RWPE2 (cell line): ENCODE results near the gene WDR36.

Source experiments
- ATAC-seq: fragments of 200-7000 bp; cut with Tn5 transposase; 3 replicates; pipeline ENCODE4 v1.9.1; 2021; ENCODE audit warnings: low read depth
- DNase-seq: peaks from one replicate; pipeline ENCODE4 v3.0.0-alpha.2; 2020; ENCODE audit warnings: low spot score
- H3K27ac ChIP-seq: fragments of 450-650 bp; 2 replicates; pipeline ENCODE4 v1.5.1; 2017; ENCODE audit warnings: mild to moderate bottlenecking; ENCODE audit not compliant: poor library complexity, severe bottlenecking
- H3K27me3 ChIP-seq: fragments of 250-450 bp; sonication (Bioruptor Pico); 2 replicates; pipeline ENCODE4 v1.5.1; 2021; ENCODE audit warnings: mild to moderate bottlenecking, moderate library complexity; ENCODE audit not compliant: insufficient read depth, poor library complexity, severe bottlenecking
- H3K36me3 ChIP-seq: fragments of 250-450 bp; sonication (Bioruptor Pico); 2 replicates; pipeline ENCODE4 v1.5.1; 2020; ENCODE audit warnings: low read depth, mild to moderate bottlenecking, moderate library complexity
- H3K4me1 ChIP-seq: fragments of 250-450 bp; sonication (Bioruptor Pico); 2 replicates; pipeline ENCODE4 v1.5.1; 2021; ENCODE audit warnings: mild to moderate bottlenecking, moderate library complexity; ENCODE audit not compliant: insufficient read depth, poor library complexity, severe bottlenecking
- H3K4me3 ChIP-seq: fragments of 250-450 bp; sonication (Bioruptor Pico); 2 replicates; pipeline ENCODE4 v1.5.1; 2021; ENCODE audit warnings: mild to moderate bottlenecking, moderate library complexity; ENCODE audit not compliant: severe bottlenecking
- H3K9me3 ChIP-seq: fragments of 250-450 bp; sonication (Bioruptor Pico); 2 replicates; pipeline ENCODE4 v1.5.1; 2021; ENCODE audit warnings: mild to moderate bottlenecking, moderate library complexity; ENCODE audit not compliant: severe bottlenecking
- CTCF ChIP-seq: fragments of 450-650 bp; IDR thresholded peaks from one replicate; pipeline ENCODE4 v1.5.1; 2017; ENCODE audit warnings: mild to moderate bottlenecking, moderate library complexity; ENCODE audit not compliant: poor library complexity, severe bottlenecking

Gene WDR36

GRCh38 chr5:111153945-111154344 is 61.8 kb downstream of the WDR36 start:
- TF ChIP-seq CTCF = no peak
- no peak overlapping the region for H3K27ac ChIP-seq

DNA sequence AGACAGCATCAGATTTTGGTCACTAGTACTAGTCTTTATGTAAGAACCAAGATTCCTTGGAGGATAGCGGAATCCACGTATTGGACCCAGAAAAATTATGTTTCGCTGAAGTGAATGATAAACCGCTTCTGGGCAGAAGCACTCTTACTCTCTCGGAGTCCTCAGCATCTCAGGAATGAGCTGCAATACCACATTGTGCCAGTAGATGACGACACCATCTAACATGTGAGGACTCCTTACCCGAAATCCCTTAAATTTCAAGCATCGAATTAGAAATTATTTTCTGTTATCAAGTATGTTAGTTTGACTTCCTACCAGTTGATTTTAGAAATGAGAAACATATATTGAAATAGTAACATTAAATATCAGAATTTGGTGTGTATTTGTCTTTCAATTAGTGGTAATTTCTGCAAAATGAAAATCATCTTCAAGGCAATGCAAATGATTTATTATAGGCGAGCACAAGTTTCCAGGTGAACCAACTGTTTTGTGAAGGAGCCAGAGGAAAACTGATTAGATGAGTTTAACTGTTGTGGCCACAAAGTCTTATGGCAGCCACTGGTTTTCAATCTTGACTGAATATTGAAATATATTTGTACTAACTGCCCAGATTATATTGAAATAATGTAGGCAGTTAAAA is 66.1 kb downstream of the WDR36 start:
- no peak overlapping the region for H3K4me3 ChIP-seq
- no peak for DNase-seq
- no peak overlapping the region for H3K27ac ChIP-seq
- peak; percentile 85 for ATAC-seq
- no peaks in the 10 kb centered on the region for H3K27me3 ChIP-seq
- H3K36me3 ChIP-seq = no peaks in the 10 kb centered on the region
- no peaks in the 10 kb centered on the region for H3K4me1 ChIP-seq
- no peaks in the 10 kb centered on the region for H3K9me3 ChIP-seq
- TF ChIP-seq CTCF = peak; percentile 100

More at GRCh38 chr5:111153945-111154344, 61.8 kb downstream of the WDR36 start:
- no peak for ATAC-seq
- Histone ChIP-seq H3K4me1 (no peaks in the 10 kb centered on the region), H3K9me3 (no peaks in the 10 kb centered on the region), H3K4me3 (no peak overlapping the region), H3K36me3 (no peaks in the 10 kb centered on the region), H3K27me3 (no peaks in the 10 kb centered on the region)
- no peak for DNase-seq

- no peaks in the 10 kb centered on the region for H3K9me3 ChIP-seq
- ATAC-seq = no peak
- TF ChIP-seq CTCF = peak; percentile 29
- DNase-seq = no peak
- no peak overlapping the region for H3K4me3 ChIP-seq
- no peaks in the 10 kb centered on the region for H3K27me3 ChIP-seq
- no peak overlapping the region for H3K27ac ChIP-seq
- no peaks in the 10 kb centered on the region for H3K4me1 ChIP-seq
- H3K36me3 ChIP-seq = no peaks in the 10 kb centered on the region
These were observed 67.7 kb downstream of the WDR36 start for GRCh38 chr5:111159845-111160244.

DNA sequence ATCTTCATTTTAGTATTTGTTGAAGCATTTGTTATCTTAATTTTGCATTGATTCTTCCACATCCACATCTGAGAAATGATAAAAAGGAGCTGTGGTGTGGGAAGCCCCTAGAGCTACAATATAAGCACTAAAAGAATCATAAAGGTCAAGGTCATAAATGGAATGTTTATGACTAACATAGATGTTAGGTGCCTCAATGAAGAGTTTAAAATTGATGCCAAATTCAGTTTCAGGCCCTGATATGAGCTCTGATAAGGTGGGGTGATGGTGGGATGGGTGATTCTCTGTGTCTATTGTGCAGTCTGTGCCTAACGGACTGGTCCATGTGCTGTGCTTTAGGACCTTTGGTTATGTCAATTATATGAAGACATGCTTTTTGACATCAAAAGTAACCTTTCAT is 70.9 kb downstream of the WDR36 start:
- Histone ChIP-seq H3K36me3 (no peaks in the 10 kb centered on the region), H3K9me3 (no peaks in the 10 kb centered on the region), H3K4me1 (no peaks in the 10 kb centered on the region), H3K27me3 (no peaks in the 10 kb centered on the region), H3K27ac (no peak overlapping the region), H3K4me3 (no peak overlapping the region)
- no peak for TF ChIP-seq CTCF
- DNase-seq (no peak), ATAC-seq (peak; percentile 59; the same call in 2 of the 3 replicates)

DNA sequence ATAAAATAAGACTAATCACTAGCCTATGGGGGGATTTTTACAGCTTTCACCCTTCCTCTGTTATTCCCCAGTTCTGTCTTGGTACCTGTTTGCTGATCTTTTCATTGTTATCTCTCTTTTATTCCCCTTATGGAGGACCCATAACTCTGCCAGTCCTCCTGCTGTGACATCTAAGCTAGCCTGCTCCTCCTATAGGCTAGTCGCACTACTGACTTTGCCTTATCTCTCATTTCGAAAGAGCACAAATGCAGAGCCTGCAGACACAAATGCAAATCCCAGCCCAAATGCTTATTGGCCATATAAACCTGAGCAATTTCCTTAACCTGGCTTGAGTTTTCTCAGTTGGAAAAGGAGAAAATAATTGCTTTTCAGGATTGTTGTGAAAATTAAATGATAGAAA is 72.9 kb downstream of the WDR36 start:
- no peak for TF ChIP-seq CTCF
- H3K36me3 ChIP-seq = no peaks in the 10 kb centered on the region
- no peaks in the 10 kb centered on the region for H3K4me1 ChIP-seq
- no peak for ATAC-seq
- no peaks in the 10 kb centered on the region for H3K27me3 ChIP-seq
- DNase-seq = no peak
- no peak overlapping the region for H3K27ac ChIP-seq
- H3K4me3 ChIP-seq = no peak overlapping the region
- H3K9me3 ChIP-seq = no peaks in the 10 kb centered on the region
